ENCODE measurements around the gene SH2D4B. TPM values are rescaled to one million over a fixed set of nuclear protein-coding genes. Genes with fewer than 3 reads are reported as not detected.

SH2D4B gene
- total RNA-seq, 1 experiment from 2014 or later: 0.07 TPM

DNA sequence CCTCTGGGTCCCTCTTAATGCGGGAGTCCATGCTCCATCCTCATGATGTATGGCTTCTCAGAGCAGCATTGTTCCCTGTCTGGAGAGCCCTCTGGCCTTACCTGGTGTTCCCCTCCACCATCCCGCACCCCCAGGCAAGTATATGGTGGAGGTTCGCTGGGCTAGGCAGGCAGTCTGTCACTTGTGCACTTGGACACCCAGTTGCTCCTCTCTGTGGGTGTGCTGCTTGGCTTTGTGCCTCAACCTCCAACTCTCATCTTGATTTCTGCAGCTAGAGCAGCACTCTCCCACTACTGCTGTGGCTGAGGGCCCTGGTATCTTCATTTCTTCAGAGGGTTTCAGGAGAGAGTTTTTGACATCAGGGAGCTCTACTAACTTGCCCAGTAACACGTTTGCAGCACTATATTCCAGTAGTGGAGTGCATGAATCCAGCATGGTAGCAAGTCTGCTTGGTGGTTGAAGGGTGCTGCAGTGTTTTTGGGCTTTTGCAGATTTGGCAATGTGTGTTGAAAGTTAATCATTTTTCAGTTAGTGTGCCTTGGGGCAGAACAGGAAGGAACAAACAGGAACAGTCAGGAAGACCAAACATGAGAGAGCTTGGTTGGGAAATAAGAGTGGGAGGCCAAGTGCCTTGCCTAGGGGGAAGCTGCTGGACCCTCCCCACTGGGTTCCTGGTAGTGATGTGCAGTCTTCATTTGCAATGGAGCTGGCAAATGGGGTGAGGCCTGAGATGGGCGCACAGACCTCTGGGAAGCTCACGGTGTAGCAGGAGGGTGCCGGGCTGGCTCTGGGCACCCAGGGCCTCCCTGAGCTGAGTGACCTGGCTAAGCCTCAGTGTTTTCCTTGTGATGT is 46.2 kb upstream of the SH2D4B start:
- no peak overlapping the region for H2BK20ac ChIP-seq (ENCODE audit: low read depth, low read length, poor library complexity, severe bottlenecking)
- Mint-ChIP-seq H3K36me3 (ENCODE audit: insufficient read depth in 1 of 3, low read depth in 3 of 3) (peaks cover 16 to 34% (median 19%) of the 10 kb centered on the region in 3 experiments), H3K4me3 (no peak overlapping the region), H3K27me3 (ENCODE audit: low read depth) (no peaks in the 10 kb centered on the region), H3K4me1 (peaks cover 15% of the 10 kb centered on the region in 2 experiments), H3K9me3 (no peaks in the 10 kb centered on the region; a peak in 1 of 5 replicates), H3K27ac (no peak overlapping the region; a peak in 1 of 7 replicates)
- no peak overlapping the region for H2AK5ac ChIP-seq (ENCODE audit: insufficient read length, low read length)
- no peak overlapping the region for H3K18ac ChIP-seq (ENCODE audit: insufficient read length, low read depth, low read length)
- H3K4me2 ChIP-seq (ENCODE audit: insufficient read depth, insufficient read length, low read length): no peak overlapping the region
- no peak overlapping the region for H3K23ac ChIP-seq (ENCODE audit: insufficient read length, low read depth, low read length)
- no peak overlapping the region for H4K91ac ChIP-seq (ENCODE audit: insufficient read length, low read depth, low read length)
- no peak overlapping the region for H3K14ac ChIP-seq (ENCODE audit: insufficient read depth, low read length)
- no peak overlapping the region for H2AFZ ChIP-seq (ENCODE audit: low read length)
- peaks cover 8% of the 10 kb centered on the region; the same call in 1 of the 2 replicates for H3K79me2 ChIP-seq (ENCODE audit: insufficient read depth, low read length)
- no peak overlapping the region for H4K5ac ChIP-seq (ENCODE audit: insufficient read length, low read depth, low read length)
- no peak overlapping the region for H3K56ac ChIP-seq (ENCODE audit: insufficient read length, low read depth, low read length)
- no CpG with 5 or more reads among the region's 7 CpGs for WGBS (ENCODE audit: extremely low coverage, insufficient read length, low lambda C conversion rate)
- H2BK120ac ChIP-seq (ENCODE audit: low read depth, low read length, poor library complexity, severe bottlenecking): no peak overlapping the region
- H3K4ac ChIP-seq (ENCODE audit: low read depth, low read length): no peak overlapping the region
- no peaks in the 10 kb centered on the region for H3K27me3 ChIP-seq (ENCODE audit: insufficient read depth, low read length)
- H2BK12ac ChIP-seq (ENCODE audit: insufficient read length, low read depth, low read length): no peak overlapping the region
- no peak overlapping the region for H2BK5ac ChIP-seq (ENCODE audit: insufficient read length, low read length)
- no peaks in the 10 kb centered on the region for H4K20me1 ChIP-seq (ENCODE audit: control insufficient read depth, insufficient read depth, insufficient read length)
- no peak overlapping the region for H3K9ac ChIP-seq (ENCODE audit: extremely low read depth, insufficient read length, low read length)
- no peaks in the 10 kb centered on the region for H3K23me2 ChIP-seq (ENCODE audit: insufficient read length, low read depth, low read length, poor library complexity, severe bottlenecking)
- H4K8ac ChIP-seq (replicated peaks; ENCODE audit: insufficient read length, low read depth, low read length): no peak overlapping the region
- DNase-seq: no peak
- H3K4me1 ChIP-seq (ENCODE audit: insufficient read depth, low read length): no peaks in the 10 kb centered on the region; the same call in 1 of the 2 replicates
- H3K9me3 ChIP-seq (ENCODE audit: control insufficient read depth, low read depth, low read length): no peaks in the 10 kb centered on the region
- H3K27ac ChIP-seq (ENCODE audit: insufficient read length, low read depth, low read length): no peak overlapping the region
- H3T11ph ChIP-seq (ENCODE audit: low read length): no peak overlapping the region
- TF ChIP-seq, protein P1, sequence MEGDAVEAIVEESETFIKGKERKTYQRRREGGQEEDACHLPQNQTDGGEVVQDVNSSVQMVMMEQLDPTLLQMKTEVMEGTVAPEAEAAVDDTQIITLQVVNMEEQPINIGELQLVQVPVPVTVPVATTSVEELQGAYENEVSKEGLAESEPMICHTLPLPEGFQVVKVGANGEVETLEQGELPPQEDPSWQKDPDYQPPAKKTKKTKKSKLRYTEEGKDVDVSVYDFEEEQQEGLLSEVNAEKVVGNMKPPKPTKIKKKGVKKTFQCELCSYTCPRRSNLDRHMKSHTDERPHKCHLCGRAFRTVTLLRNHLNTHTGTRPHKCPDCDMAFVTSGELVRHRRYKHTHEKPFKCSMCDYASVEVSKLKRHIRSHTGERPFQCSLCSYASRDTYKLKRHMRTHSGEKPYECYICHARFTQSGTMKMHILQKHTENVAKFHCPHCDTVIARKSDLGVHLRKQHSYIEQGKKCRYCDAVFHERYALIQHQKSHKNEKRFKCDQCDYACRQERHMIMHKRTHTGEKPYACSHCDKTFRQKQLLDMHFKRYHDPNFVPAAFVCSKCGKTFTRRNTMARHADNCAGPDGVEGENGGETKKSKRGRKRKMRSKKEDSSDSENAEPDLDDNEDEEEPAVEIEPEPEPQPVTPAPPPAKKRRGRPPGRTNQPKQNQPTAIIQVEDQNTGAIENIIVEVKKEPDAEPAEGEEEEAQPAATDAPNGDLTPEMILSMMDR (conservative IDR thresholded peaks at IDR 0.05): no peak
- no peak overlapping the region for H2BK15ac ChIP-seq (ENCODE audit: low read depth, low read length)
- peaks cover 6% of the 10 kb centered on the region for H3K79me1 ChIP-seq (ENCODE audit: insufficient read depth, low read depth, low read length, poor library complexity, severe bottlenecking)
